Activated CD8-positive, alpha-beta memory T cell treated with anti-CD3 and anti-CD28 coated beads, Interleukin-2, amount 50 U/mL, for 4 hours (primary cell): Measurements from ENCODE around the gene RCAN3.

Experiments
- DNase-seq: peaks from one replicate; pipeline ENCODE4 v3.0.0-alpha.2; 2020

The RCAN3 gene

GRCh38 chr1:24553931-24554330, 51.3 kb downstream of the RCAN3 start:
- no peak for DNase-seq

- DNase-seq = no peak
Observed at GRCh38 chr1:24554714-24555113, 52.1 kb downstream of the RCAN3 start.

DNA sequence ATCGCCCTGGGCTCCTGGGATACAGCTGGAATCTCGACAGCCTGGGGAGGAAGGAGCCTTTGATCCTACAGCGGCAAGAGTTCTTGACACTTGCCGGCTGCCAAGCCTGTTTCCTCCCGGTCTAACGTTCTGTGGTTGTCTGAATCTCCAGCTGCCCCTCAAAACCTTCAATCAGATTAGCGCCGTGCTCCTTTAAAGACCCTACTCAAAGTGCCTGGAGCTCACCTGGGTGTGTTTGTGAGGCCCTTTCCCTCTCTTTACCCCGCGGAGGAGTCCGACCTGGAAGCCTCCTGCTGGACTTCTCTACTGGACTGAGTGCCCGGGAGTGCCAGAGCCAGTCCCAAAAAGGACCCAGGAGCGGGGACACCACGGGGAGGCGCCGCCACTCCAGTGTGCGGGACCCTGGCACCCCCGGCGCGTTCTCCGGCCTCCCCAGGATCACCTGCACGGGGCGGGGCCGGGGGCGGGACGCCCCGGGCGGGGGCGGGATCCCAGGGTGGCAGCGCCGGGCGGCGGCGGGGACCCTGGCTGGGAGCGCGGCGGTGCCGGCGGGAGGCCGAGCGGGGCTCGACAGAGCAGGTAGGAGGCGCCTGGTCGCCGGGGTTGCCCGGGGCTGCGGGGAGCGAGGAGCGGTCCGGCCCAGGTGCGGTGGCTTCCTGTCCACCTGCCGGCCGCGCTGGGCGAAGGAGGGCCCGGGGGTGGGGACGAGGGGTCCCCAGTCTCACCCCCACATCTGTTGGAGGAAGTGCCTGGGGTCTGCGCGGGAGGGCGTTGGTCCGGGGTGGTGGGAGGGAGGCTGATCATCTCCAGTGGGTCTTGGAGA, 53.2 kb downstream of the RCAN3 start, which contains the start of gene NCMAP:
TSS of gene NCMAP (plus strand) at position 497 of the 823 bp plus-strand sequence. CDS start 39,344 bp downstream, outside the sequence.
- peak; percentile 65 for DNase-seq

GRCh38 chr1:24556414-24556795, 53.8 kb downstream of the RCAN3 start:
- no peak for DNase-seq

GRCh38 chr1:24557220-24557619, 54.6 kb downstream of the RCAN3 start:
- no peak for DNase-seq

GRCh38 chr1:24557711-24558131, 55.1 kb downstream of the RCAN3 start:
- DNase-seq = no peak

- DNase-seq = no peak
Observed at GRCh38 chr1:24558455-24558854, 55.8 kb downstream of the RCAN3 start.

GRCh38 chr1:24558902-24559791, 56.5 kb downstream of the RCAN3 start:
- DNase-seq = no peak

GRCh38 chr1:24560361-24560760, 57.7 kb downstream of the RCAN3 start:
- no peak for DNase-seq

- no peak for DNase-seq
Observed at GRCh38 chr1:24562625-24563024, 60.0 kb downstream of the RCAN3 start.

DNA sequence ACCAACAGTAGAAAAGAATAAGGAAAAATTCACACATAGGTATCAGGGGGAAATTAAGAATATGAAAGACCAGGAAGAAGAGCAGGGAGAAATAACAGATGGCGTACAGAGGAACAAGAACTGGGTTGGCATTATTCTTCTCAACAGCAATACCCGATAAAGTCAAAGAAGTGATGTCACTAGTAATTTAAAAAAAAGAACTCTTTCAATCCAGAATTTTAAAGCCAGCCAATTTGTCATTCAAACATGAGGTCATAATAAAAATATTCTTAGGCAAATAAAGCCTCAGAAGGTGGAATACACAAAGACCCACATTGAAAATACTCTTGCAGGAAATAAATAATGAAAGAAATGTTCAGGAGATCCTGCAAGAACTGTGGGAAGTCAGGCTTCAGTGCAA, 62.1 kb downstream of the RCAN3 start:
- no peak for DNase-seq

- DNase-seq = no peak
Observed at GRCh38 chr1:24566236-24566867, 63.7 kb downstream of the RCAN3 start.

GRCh38 chr1:24567792-24568388, 65.3 kb downstream of the RCAN3 start:
- DNase-seq = no peak

DNA sequence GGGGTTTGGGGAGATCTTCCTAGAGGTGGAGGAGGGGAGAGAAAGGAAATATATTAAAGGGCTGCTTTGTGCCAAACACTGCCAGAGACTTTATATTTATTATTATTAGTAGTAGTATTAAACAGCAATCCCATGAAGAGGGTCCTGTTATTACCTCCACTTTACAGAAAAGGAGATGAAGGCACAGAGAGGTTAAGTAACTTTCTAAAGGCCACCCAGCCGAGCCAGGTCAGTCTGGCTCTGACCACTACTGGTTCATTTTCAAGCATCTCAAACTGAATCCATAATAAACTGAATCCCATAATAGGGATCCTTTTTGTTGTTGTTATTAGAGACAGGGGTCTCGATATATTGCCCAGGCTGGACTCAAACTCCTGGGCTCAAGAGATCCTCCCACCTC, 65.8 kb downstream of the RCAN3 start:
- no peak for DNase-seq

DNA sequence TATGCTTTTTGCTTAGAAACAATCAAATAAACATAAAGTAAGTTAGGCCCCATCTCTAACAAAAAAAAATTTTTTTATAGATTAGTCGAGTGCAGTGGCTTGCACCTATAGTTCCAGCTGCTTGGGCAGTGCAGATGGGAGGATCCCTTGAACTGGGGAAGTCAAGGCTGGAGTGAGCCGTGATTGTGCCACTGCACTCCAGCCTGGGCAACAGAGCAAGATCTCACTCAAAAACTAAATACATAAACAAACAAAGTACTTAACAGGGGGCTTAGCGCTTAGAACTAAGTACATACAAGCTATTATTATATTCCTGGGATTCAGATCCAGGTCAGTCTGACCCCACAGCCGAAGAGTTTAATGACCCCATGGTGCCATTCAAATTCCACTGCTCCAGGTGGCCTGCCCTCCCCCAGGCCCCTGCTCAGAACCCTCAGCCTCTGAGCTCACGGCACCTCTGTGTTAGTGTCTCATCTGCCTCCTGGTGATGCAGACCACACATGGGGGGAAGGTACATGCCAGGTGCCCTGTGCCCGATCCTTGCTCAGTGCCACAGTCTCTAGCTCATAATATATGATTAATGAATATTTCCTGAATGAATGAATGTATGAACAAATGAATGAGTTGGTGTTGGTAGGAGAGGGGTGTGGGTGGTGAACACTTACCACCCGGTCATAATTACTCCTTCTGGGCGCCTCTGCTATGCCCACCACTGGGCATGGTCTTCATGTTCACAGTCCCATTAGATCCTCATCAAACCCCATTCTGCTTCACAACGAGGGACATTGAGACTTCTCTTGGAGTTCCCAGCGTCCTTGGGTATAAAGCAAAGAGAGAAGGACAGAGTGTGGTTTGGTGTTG, 67.9 kb downstream of the RCAN3 start:
- DNase-seq = no peak

DNA sequence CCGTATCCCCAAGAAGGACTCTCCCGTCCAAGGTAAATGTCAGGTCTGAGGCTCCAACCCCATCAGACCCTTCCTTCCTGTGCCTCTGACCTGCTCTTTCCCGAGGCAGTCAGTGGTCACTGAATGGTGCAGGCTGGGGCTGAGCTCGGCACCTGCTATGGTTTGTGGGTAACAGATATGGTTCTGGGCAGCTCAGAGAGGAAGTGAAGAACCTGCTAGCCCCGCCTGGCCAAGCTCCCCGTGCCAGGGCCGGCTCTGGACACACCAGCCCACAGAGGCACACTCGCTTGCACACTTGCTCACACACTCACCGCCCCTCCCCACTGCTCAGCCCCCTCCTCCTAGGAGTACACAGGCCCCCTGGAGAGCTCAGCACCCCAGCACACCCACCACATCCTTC, 69.7 kb downstream of the RCAN3 start:
- DNase-seq = no peak

DNA sequence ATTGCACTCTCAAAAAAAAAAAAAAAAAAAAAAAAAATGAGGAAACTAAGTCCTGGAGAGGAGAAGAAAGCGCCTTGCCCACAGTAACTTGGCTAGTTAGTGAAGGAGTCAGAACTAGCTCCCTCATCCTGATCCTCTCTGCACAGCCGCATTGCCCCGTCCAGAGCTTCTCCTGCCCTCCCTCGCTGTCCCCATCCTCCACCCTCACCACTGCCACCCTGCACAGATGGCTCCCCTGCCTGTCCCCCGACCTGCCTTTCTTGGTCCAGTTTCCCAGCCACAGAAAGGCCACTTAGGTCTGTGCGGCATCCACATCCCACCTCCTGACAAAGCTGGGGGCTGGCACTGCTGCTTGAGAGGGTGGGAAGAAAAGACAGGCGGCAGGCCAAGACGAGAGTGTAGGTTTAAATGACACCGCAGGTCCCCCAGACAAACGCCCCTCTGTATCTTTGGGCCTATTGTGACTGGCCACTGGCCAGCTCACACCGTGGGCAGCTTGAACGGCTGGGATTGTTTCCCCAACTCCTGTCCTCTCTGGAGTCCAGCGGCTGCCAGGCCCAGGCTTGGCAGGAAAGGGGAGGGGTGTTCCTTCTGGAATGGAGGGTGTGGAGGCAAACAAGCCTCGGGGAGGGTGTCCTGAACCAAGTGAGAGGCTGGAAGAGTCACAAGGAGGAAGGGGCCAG, 73.4 kb downstream of the RCAN3 start:
- DNase-seq = no peak

- no peak for DNase-seq
Observed at GRCh38 chr1:24578846-24579245, 76.2 kb downstream of the RCAN3 start.

DNA sequence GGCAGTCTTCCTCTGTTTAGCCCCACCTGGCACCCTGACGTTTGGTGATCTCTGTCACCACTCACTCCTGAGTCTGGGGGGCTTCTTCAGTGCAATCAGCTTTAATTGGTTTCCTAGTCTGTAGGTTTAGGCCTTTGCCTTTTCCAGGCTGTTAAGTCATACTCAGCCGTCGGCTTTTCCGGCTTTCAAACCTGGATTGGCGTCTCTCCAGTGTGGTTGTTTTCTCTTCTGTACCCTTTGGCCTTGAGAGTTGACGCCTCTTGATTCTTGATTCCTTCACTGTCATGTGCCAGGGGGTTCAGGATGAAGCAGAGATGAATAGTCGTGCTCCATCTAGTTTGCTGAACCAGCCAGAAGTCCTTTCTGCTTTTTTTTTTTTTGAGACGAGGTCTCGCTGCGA, 78.1 kb downstream of the RCAN3 start:
- DNase-seq = no peak

DNA sequence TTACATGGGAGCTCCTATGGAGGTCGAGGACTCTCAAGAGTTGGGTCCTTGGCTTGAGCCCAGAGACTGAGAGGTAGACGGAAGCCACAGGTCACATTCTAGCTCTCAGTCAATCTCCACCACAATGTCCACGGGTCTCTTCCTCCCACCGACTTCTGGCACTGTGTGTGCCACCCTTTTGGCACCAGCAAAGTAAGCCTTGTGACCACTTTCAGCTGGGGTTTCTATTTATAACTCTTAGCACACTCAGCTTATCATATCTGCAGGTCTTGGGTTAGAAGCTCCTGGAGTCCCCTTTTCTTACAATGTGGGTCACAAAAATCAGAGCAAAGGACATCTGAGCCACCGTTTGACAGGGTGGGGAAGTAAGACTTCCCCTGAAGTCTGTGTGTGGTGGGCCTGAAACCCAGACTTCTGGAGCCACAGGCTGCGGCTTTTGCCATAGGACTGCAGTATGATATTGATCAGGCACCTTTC, 81.6 kb downstream of the RCAN3 start:
- no peak for DNase-seq

DNA sequence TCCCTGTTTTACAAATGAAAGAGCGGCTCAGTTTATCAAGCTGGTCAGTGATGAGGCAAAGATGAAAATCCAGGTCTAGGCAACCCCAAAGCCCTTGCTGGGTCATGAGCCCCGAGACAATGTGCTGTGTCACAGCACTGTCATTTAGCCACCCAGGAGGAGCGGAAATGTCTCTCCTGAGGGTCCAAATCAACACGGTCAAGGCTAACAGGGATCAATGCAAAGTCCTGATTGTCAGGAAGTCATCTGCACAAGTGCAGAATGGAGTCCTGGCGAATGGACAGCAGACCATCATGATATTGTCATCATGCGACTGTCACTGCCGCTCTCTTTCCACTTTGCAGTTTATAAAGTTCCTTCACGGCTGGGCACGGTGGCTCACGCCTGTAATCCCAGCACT, 83.5 kb downstream of the RCAN3 start:
- no peak for DNase-seq
